ENCODE data around the gene AKR1B15.
"Not testable (repeated sequence)": the region's sequence is repeated elsewhere in the genome, so short reads cannot be mapped to it uniquely, and the experiment has no call there.

The AKR1B15 gene

DNA sequence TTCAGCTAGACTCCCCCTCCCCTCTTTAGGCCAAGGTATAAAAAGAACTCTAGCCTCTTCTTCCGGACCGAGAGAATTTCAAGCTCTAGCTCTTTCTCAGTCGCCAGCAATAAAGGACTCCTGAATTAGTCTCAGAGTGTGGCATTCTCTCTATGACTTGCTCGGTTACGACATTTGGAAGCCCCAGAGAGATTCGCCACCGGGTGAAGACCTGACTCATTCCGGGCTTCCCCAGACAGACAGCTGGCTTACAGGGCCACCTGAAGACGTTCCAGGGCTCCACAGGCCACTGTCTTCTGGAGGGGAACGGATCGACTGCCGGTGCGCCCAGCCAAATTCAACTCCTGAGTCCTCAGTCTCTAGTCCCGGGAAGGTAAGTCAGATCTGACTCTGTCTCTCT, at the start of gene AKR1B15:
TSS of gene AKR1B15 (plus strand) at position 234 of the 400 bp plus-strand sequence. CDS start 15,510 bp downstream, outside the sequence.
- no peak for DNase-seq

DNA sequence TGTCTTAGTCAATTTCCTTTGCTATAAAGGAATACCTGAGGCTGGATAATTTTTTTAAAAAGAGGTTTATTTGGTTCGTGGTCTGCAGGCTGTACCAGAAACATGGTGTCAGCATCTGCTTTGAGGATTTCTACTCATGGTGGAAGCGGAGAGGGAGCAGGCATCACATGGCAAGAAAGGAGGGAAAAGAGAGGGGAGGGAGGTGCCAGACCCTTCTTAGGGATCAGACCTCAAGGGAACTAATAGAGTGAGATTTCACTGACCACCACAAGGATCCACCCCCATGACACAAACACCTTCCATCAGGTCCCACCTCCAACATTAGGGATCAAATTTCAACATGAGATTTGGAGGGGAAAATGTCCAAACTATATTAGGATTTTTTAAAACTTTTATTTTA, 48.5 kb upstream of the AKR1B15 start:
- no peak for DNase-seq

- no peak for DNase-seq
These were observed 47.9 kb upstream of the AKR1B15 start for GRCh38 chr7:134500982-134501381.

DNA sequence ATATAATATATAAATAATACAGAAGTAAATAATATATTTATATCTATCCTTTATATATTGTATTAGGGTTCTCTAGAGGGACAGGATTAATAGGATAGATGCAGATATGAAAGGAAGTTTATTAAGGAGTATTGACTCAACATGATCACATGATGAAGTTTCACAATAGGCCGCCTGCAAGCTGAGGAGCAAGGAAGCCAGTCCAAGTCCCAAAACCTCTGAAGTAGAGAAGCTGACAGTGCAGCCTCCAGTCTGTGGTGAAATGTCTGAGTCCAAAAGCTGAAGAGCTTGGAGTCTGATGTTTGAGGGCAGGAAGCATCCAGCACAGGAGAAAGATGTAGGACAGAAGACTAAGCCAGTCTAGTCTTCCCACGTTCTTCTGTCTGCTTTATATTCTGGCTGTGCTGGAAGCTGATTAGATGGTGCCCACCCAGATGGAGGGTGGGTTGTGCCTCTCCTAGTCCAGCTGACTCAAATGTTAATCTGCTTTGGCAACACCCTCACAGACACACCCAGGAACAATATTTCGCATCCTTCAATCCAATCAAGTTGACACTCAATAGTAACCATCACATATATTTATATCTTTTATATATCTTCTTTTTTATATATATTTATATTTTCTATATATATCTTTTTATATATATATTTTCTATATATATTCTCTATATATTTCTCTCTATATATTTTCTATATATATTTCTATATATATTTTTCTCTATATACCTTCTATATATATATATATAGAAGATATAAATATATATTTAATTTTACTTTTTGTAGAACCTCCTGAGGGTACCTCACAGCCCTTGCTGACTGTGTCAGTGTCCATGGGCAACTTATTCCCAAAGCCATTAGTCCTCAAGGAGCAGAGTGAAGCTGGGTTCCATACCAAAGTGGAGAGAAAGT, 46.2 kb upstream of the AKR1B15 start:
- no peak for DNase-seq

DNA sequence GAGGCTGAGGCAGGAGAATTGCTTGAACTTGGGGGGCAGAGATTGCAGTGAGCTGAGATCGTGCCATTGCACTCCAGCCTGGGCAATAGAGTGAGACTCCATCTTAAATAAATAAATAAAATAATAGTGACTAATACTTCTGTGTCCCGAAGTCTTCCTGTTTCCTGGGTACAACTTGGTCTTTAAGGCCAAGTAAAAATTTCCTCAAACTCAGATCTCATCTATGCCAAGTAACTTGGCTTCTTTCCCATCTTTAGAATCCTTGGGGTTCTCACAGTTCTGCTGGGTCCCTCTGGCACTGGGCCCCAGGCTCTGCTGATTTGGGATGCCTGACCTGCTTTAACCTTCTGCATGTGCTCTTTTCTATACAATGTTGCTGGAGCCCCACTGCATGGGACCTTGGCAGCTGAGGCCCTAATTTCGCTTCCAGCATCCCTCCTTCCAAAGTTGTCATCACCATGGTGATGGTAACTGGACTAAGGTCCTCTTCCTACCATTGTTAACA, 44.2 kb upstream of the AKR1B15 start:
- no peak for DNase-seq

- no peak for DNase-seq
These were observed 43.1 kb upstream of the AKR1B15 start for GRCh38 chr7:134505856-134506255.

DNA sequence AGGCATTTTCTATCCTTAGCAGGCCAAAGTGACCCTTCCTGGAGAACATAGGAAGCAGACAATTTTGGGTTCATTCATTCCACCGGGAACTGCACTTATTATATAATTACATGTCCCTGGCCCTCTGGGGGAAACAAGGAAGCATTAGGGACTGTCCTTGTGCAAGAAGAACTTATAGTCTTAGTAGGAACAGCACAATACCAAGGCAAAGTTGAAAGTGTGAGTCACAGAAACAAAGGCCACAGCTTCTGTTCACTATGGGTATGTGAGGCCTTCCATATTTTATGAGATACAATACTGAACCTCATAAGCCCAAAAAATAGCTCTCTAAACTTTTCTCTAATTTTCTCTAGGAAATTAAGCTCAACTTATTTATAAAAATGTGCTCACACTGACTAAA, 39.9 kb upstream of the AKR1B15 start:
- DNase-seq = no peak

- DNase-seq = no peak
These were observed 38.3 kb upstream of the AKR1B15 start for GRCh38 chr7:134510646-134511045.

DNA sequence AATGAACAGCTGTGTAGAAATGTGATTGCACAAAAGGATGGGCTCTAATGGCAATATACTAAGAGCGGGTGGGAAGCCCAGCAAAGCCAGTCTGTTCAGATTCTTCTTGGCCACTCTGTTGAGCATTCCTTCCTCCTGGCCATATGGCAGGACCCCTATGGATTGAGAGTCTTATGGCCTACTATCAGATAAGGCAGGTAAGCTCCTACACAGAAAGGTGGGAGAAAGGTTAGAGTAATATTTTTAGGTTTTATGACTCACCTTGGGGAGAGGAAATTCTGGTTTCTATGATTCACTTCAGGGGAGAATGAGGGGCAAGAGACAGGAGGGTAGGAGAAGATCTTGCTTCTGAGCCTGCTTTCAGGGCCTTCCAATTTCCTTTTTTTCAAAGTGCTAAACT, 36.6 kb upstream of the AKR1B15 start:
- no peak for DNase-seq

DNA sequence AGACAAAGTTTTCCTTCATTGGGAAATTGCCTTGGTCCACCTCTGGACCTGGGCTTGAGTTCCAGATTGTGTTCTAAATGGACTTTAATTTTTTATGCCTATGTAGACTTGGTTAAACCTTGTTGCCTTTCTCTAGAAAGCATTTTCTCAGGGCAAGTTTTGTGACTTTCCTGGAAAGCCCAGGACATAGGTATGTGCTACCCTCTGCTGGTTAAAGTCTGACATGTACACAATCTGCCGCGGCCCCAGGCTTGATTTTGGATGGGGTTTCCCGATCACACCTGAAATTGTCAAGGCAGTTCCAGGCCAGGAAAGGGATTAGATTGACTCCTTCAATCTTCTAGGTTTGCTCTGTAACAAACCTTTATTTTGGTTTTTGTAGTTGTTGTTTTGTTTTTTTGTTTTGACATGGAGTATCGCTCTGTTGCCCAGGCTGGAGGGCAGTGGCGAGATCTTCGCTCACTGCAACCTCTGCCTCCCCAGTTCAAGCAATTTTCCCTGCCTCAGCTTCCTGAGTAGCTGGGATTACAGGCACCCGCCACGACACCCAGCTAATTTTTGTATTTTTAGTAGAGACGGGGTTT, 35.6 kb upstream of the AKR1B15 start:
- peak; percentile 43 for DNase-seq

DNA sequence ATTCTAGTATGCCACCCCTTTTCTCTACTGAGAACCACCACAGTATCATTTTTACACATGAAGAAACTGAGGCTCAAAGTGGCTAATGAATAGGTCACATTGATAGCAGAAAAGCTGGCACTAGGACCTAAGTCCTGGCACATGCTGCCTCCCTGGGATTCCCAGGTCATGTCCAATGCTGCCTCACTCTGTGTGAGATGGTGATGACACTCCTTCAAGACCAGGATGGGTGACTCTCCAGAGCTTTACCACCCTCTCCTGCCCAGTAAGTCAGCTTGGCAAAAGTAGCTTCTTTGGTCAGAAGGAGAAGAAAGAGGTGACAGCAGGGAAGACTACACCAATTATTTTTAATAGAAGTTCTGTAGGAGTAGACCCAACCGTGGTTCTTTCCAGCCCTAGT, 34.8 kb upstream of the AKR1B15 start:
- DNase-seq = no peak

- DNase-seq = peak; percentile 73
These were observed 34.2 kb upstream of the AKR1B15 start for GRCh38 chr7:134514663-134515062.

DNA sequence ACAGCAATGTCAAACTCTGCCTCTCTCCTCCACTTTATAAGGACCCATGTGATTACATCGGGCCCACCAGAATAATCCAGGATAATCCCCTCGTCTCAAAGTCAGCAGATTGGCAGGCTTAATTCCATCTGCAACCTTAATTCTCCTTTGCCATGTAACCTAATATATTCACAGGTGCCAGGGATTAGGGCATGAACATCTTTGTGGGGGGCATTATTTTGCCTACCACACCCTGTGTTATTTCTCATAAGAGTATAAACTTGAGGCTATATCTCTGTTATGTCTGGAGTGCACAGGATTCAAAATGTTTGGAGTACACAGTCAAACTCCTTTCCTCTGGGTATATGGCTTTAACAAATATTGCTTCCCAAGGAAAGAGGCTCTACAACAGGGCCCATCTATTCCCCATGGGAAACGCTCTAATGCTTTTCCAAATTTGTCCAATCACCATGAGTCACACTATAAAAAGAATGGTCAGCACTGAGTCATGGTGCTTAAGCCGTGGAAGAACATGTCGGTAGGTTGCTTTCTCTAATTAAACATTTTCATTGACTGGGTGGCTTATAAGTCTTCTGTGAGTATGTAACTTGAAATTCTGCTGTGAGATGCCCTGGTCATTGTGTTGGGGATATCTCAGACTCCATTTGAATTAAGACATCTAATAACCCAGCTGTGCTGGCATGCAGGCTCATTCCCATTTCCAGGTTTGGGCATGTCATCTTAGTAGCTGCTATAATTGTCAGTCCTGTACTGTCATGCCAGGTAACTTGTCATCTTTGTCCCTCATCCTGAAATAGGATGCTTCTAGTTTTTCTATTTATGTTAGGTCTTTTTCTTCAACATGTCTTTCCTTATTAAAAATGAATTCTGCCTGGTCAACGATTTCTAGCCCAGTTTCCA, 33.1 kb upstream of the AKR1B15 start:
- DNase-seq = no peak

- DNase-seq = no peak
These were observed 28.8 kb upstream of the AKR1B15 start for GRCh38 chr7:134520130-134520529.

DNA sequence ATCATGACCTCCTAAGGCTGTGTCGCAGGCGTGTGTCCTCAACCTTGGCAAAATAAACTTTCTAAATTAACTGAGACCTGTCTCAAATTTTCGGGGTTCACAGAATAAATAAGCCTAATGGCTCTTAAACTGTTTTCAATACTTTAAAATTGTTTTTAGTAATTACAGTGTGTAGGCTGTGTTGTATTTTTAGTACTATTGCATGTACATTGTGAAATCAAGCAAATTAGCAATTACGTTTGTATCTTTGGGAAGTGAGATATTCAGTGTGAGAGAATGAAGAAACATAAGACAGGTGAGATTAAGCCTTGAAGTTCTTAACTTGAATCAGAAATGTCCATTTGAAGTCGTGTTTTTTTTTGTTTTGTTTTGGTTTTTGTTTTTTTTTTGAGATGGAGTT, 26.3 kb upstream of the AKR1B15 start:
- DNase-seq = no peak

GRCh38 chr7:134525449-134525848, 23.5 kb upstream of the AKR1B15 start:
- DNase-seq = not testable (repeated sequence)

DNA sequence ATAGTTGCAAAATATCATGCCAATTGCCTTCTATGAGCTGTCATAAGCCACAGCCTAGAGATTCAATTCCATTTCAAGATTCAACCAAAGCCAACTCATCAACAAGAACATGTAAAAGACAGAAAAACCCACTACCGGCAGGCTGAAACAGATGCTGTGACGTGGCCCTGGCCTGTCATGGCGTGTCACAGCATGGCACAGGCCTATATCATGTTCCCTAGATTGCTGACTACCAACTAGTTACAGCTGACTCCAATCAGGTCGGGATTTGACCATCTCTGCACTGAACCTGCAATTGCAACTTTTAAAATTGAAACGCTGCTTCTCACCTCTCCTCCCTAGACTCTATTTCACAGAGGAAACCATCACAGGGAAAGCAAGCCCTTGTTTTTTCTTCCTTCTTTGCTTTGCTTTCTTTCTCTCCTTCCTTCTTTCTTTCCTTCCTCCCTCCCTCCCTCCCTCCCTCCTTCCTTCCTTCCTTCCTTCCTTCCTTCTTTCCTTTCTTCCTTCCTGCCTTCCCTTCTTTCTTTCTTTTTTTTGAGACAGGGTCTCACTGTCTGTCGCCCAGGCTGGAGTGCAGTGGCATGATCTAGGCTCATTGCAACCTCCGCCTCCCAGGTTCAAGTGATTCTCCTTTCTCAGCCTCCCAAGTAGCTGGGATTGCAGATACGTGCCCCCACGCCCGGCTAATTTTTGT, 22.2 kb upstream of the AKR1B15 start:
- DNase-seq = not testable (repeated sequence)

- DNase-seq = no peak
These were observed 20.9 kb upstream of the AKR1B15 start for GRCh38 chr7:134527979-134528371.

- no peak for DNase-seq
These were observed 20.2 kb upstream of the AKR1B15 start for GRCh38 chr7:134528749-134529148.

- DNase-seq = no peak
These were observed 18.4 kb upstream of the AKR1B15 start for GRCh38 chr7:134530460-134530859.

DNA sequence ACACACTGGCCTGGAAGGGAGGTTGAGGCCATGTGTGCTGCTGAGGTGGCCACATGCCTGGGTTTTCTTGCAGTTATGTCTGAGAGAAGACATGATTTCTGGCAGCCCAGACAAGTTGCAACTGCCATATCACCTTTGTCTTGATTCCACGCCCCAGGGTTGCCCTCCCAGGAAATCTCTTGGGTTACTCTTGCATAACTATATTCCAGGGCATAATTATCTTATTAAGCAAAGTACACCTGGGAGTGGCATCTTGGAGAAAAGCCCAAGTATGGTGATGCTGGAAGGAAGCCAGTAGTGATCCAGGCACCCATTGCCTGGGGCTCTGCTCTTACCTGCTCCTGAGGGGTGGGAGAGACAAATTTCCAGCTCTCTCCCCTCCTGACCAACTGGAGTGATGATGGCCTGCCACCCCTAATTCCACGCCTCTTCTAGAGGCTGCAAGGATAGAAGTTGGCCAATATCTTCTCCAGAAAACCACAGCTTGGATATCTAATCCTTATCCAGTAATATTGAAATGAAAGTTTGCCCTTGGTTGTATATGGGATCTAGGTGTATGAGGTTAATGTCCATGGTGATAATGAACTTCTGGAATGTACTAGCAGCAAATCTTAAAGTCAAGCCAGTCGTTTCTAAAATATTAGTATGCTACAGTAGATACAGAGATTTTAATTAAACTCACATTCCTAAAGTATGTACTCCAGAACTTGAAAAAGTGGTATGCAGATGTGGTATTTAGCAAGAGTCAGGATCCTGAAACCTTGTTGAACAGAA, 16.5 kb upstream of the AKR1B15 start:
- DNase-seq = no peak

DNA sequence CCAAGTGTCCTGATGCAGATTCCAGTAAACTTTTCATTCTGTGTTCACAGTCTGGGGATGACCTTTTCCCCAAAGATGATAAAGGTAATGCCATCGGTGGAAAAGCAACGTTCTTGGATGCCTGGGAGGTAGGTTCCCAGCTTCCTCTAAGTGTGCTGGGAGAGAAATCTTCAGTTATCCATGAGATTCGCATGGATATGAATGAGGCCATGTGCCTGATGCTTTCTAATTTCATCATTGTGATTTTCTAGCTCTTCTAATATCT, 16.0 kb upstream of the AKR1B15 start:
- DNase-seq = no peak
